ENCODE results near the gene ANKRD24.
"Not testable (repeated sequence)": the region's sequence is repeated elsewhere in the genome, so short reads cannot be mapped to it uniquely, and the experiment has no call there.

The ANKRD24 gene

DNA sequence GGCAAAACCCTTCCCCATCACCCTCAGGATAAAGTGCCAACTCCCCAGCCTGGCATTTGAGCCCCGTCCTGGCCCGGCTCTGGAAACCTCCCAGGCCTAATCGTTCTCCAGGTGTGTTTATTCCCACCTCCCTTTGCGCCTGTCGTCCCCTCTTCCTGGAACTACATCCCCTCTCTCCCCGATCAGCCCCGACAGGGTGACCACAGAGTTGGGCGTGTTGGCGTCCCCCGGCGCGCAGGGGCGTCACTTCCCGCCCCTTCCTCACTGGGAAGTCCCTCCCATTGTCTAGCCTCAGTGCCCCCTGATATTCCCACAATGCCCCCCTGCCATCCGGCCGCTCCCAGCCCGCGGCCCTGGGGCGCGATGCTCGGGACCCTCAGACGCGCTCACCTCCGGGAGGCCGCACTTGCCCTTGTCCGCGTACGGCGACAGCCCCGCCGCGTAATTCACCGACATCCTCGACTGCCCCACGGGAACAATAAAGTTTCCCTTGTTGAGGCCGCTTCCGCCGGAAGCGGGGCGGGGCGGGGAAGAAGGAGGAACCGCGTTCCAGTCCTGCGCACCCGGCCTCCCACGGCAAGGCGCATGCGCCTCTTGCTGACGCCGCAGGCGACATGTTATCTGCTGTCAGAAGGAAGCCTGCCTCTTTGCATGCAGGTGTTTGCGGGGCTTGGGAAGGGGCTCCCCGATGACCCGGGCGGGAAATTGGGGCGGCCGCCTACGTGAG lies at the start of gene ANKRD24, which contains the start of gene SIRT6:
ANKRD24 (plus strand) TSS at position 606 of the 727 bp plus-strand sequence. CDS start 3,737 bp downstream, outside the sequence.
SIRT6 (minus strand) TSS at position 480 of the 727 bp plus-strand sequence; CDS start at position 456, 24 bp downstream.
- peak; percentile 97 for DNase-seq (ENCODE audit: low spot score)

DNA sequence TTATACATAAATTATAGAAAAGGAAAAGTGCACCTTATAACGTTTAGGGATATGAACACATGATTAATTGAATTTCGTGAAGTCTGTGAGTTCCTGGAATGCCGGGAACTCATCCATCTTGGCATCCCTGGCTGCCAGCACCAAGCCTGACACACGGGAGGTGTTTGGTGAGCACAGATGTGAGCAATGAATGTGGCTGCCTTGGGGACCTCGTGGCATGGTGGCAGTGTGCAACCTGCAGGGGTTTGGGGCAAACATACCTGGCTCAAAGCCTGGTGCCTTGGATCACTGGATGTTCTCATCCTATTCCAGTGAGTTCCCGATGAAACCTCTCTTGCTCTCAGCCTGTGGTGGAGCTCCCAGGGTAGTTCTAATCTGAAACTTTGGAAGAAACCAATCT lies 48.1 kb upstream of the ANKRD24 start:
- no peak for DNase-seq (ENCODE audit: low spot score)

DNA sequence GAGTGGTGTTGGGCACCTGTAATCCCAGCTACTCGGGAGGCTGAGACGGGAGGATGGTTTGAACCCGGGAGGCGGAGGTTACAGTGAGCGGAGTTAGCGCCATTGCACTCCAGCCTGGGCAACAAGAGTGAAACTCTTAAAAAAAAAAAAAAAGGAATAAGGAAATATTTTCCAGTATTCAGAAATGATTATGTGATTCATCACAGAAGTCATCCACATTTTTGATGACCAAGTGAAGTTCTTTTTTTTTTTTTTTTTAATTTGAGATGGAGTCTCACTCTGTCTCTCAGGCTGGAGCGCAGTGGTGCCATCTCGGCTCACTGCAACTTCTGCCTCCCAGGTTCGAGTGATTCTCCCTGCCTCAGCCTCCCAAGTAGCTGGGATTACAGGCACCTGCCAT lies 47.1 kb upstream of the ANKRD24 start:
- DNase-seq (ENCODE audit: low spot score), result not testable (repeated sequence)

DNA sequence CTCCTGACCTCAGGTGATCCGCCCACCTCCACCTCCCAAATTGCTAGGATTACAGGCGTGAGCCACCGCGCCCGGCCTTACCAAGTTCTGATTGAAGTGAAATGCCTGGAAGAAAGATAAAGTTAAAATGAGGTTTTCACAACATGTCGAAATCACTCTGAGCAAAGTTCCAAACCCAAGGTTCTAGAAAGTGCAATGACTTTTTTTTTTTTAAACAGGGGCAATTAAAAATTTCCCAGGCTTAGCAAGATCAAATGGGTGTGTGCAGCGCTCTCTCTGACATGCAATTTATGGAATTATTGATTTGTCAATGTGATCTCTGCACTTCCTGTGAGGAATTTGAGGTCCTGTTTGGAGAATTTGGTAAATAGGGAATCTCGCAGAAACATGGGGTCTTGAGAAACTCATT lies 45.8 kb upstream of the ANKRD24 start:
- no peak for DNase-seq (ENCODE audit: low spot score)

DNA sequence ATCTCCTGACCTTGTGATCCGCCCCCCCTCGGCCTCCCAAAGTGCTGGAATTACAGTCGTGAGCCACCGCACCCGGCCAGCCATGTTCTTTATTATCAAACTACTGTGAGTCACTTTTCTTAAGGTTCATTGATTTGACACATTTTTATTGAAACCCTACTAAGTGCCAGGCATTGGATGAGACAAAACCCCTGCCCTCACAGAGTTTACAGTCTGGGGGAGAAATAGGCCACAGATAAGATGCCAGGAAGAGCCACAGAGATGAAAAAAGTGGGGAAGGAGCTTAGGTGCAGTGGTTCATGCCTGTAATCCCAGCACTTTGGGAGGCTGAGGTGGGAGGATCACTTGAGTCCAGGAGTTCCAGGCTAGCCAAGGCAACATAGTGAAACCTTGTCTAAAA lies 44.0 kb upstream of the ANKRD24 start:
- no peak for DNase-seq (ENCODE audit: low spot score)

DNA sequence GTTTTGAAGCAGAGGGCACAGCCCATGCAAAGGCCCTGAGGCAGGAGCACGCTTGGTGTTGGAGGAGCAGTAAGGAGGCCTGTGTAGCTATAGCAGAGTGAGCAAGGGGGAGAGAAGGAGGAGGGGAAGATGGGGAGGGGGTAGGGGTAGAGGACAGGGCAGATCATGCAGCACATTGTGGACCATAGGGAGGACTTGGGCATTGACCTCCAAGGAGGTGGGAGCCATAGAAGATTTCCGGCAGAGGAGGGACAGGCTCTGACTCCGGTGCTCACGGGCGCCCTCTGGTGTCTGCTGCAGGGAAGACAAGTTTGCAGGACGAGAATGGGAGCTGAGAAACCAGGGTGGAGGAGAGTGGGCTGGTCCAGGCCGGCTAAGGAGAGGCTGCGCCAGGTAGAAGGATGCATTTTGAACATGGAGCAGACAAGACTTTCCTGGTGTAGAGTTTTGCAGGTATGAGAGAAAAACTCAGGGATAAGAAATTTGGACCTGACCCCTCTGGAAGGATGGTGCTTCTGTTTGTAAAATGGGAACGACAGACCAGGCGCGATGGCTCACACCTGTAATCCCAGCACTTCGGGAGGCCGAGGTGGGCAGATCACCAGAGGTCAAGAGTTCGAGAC lies 42.8 kb upstream of the ANKRD24 start:
- peak; percentile 88 for DNase-seq (ENCODE audit: low spot score)

DNA sequence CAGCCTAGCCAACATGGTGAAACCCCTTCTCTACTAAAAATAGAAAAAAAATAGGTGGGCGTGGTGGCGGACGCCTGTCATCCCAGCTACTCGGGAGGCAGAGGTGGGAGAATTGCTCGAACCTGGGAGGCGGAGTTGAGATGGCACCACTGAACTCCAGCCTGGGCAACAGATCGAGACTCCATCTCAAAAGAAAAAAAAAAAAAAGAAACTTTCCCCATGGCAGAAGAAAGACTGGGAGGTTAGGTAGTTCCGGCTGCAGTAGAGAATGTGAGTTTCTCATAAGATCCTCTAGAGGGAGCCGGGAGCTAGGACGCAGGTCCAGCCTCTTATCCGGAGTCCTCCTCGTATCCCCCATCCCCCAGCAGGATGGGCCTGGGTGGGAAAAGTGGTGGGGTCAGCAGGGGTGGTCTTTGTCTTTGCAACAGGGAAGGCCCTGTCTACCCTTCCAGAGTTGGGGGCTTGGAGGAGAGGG lies 42.2 kb upstream of the ANKRD24 start:
- DNase-seq (ENCODE audit: low spot score), result peak; percentile 45

DNA sequence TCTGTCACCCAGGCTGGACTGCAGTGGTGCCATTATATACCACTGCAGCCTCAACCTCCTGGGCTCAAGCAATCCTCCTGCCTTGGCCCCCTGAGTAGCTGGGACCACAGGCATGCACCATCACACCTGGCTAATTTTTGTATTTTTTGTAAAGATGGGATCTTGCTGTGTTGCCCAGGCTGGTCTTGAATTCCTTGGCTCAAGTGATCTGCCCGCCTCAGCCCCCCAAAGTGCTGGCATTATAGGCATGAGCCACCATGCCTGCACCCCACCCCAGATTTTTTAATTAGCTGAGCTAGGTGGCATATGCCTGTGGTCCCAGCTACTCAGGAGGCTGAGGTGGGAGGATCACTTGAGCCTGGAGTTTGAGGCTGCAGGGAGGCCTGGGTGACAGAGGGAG lies 39.6 kb upstream of the ANKRD24 start:
- not testable (repeated sequence) for DNase-seq (ENCODE audit: low spot score)

DNA sequence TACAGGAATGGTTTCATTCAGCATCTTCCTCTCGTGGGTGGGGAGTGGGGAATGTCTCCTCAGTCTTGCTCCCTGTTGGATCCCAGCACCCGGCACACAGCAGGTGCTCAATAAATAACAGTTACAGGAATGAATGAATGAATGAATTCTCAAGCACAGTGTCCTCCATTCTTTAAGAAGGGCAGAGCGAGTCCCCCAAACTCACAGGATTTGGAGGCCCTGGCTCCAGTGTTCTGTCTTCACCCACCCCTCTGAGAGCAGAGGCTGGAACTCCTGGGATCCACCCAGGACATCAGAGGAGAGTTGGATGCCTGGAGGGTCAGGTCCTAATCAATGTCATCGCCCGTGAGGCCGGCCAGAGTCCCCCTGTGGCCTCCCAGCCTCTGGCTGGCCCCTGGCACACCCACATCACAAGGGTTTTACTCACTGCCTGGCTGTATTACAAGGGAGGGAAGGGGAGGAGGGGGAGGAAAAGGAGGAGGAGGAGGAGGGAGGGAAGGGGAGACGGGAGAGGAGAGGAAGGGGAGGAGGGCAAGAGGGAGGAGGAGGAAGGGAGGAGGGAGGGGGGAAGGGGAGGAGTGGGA lies 37.7 kb upstream of the ANKRD24 start:
- no peak for DNase-seq (ENCODE audit: low spot score)

DNA sequence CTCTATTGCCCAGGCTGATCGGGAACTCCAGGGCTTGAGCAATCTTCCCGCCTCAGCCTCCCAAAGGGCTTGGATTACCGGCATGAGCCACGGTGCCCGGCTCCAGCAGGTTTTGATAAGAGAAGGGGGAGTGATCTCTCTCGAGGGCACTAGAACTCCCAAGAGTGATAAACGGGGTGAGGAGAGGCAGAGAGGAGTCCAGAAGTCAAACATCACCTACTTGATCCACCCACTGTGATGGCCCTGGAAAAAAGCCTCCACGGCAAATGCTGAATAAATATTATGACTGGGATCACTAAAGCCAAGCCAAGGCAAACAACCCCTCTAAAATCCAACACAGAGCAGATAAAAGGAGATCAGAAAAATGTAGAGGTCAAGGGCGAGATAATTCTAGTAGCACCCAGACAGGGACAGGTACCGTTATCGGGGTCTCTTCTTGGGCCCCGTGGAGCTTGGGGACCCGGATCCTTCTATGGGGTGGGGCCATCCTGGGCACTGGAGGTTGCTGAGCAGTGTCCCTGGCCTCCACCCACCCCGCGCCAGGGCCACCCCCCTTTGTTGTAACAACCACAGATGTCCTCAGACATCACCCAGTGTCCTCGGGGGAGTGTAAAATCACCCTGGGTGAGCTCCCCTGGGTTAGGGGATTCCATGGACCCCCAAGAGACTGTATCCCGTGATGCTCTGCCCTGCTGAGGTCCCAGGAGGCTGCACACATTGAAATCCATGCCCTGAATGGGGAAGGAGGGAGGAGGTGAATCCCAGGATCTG lies 32.8 kb upstream of the ANKRD24 start:
- no peak for DNase-seq (ENCODE audit: low spot score)

DNA sequence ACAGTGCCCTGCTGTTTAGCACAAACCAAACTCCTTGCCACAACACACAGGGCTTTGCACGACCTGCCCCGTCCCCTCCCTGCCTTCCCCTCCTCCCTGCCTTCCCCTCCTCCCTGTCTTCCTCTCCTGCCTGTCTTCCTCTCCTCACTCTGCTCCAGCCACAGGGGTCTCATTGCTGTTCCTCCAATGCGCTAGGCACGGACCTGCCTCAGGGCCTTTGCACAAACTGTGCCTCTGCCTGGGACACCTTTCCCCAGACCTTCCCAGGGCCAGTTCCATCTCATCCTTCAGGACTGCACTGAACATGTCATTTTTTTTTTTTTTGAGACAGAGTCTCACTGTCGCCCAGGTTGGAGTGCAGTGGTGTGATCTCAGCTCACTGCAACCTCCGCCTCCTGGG lies 30.9 kb upstream of the ANKRD24 start:
- DNase-seq (ENCODE audit: low spot score), result no peak

DNA sequence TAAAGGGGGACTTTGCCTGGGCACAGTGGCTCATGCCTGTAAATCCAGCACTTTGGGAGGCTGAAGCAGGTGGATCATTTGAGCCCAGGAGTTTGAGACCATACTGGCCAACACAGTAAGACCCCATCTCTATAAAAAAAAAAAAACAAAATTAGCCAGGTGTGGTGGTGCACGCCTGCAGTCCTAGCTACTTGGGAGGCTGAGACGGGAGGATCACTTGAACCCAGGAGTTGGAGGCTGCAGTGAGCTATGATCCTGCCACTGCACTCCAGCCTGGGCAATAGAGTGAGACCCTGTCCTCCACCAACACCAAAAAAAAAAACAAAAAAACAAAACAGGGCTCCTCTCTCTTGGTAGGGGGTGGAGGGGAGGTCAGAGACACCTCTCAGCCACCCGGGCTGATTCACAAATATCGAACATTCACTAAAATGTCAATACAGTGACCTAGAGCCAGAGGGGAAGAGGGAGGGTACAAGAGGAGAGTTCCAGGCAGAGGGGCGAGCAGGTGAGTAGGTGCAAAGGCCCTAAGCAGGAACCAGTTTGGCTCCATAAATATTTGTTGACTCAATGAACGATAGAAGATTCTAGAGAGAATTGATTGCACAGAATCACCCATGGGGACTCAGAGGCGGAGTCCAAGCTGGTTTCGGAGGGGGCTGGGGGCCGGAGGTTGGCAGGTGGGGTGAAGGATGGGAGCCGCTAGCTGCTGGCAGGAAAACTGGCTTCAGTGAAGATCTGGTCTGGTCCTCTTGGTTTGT lies 30.1 kb upstream of the ANKRD24 start:
- no peak for DNase-seq (ENCODE audit: low spot score)

DNA sequence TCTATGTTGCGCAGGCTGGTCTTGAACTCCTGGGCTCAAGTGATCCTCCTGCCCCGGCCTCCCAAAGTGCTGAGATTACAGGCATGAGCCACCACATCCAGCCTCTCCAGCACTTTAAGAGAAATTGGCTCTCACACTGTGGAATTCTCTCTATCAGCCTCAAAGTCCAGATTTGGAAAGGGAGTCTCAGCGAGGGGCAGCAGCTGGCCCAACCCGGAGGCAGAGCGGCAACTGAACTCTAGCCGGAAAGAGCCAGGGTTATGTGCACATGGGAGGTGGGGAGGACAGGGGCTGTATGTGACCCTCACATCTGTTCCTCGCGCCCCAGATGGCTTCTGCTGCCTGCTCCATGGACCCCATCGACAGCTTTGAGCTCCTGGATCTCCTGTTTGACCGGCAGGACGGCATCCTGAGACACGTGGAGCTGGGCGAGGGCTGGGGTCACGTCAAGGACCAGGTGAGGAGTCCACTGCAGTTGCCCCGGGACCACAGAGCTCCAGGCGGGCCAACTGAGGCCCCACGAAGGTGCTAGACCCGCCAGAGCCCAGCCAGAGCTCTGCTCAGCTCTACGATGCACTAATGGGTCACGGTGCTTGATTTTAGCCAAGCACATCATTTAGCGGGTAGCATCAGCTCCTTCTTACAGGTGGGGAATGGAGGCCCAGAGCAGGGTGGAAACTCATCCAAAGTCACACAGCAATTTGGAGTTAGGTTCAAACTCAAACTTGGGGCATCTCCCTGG lies 27.7 kb upstream of the ANKRD24 start:
- no peak for DNase-seq (ENCODE audit: low spot score)

DNA sequence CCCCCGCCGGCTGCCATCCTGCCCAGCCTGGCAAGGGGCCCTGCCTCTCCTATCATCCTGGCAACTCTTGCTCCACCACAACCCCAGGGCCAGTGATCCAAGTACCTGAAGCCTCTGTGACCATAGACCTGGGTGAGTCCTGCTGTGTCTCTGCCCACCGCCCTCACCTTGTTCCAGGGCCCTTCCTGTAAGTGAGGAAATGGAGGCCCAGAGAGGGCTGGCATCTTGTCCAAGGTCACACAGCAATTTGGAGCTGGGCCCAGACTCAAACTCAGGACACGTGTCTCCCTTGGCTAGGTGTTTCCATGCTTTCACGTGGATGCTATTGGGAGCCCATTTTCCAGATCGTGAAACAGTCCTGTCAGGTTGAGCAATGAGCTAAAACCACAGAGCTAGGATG lies 25.3 kb upstream of the ANKRD24 start:
- DNase-seq (ENCODE audit: low spot score), result no peak

DNA sequence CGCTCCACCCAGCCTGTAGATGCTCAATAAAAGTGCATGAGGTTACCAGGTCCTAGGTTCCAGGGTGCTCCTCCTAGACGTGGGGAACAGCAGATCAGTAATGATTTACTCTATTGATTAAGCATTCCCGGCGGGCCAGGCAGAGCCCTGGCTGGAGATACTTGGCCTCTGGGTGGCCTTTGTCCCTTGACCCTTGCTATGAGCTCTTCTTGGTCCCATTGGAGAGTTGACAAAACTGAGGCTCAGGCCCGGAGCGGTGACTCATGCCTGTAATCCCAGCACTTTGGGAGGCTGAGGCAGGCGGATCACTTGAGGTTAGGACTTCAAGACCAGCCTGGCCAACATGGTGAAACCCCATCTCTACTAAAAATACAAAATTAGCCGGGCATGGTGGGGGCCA lies 24.5 kb upstream of the ANKRD24 start:
- not testable (repeated sequence) for DNase-seq (ENCODE audit: low spot score)

DNA sequence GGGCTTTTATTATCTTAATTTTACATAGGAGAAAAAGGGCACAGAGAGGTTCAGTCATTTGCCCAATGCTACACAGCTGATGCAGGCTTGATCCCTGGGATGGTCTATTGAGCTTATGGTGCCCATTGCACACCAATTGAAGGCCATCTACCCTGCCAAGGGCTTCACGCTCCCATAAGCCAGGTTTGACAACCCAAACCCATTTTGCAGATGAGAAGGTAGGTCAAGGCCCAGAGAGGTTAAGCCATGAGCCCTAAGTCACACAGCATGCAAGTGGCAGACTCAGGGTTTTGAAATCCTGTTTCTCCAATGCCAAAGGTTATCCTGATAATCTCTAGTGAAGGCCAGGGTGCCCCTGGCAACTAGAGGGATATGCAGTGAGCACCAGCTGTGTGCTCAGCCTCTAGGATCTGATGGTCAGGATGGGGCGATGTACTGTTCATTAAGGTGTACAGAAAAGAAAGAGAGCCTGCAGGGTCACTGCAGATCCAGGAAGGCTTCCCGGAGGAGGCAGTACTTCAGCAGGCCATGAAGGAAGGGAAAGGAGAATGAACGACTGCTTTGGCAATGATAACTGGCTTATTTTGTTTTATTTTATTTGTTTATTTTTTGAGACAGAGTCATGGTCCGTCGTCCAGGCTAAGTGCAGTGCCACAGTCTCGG lies 20.9 kb upstream of the ANKRD24 start:
- no peak for DNase-seq (ENCODE audit: low spot score)

DNA sequence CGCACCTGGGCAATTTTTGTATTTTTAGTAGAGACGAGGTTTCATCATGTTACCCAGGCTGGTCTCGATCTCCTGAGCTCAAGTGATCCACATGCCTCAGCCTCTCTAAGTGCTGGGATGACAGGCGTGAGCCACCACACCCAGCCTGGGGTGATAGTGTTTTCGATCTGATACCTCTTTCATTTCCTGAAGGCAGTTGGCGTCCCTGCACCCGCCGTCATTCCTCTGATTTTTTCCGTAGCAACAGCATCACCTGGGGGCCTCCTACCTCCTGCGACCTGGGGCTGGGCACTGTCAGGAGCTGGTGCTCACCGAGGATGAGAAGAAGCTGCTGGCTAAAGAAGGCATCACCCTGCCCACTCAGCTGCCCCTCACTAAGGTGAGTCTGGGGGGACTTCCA lies 18.2 kb upstream of the ANKRD24 start:
- no peak for DNase-seq (ENCODE audit: low spot score)

DNA sequence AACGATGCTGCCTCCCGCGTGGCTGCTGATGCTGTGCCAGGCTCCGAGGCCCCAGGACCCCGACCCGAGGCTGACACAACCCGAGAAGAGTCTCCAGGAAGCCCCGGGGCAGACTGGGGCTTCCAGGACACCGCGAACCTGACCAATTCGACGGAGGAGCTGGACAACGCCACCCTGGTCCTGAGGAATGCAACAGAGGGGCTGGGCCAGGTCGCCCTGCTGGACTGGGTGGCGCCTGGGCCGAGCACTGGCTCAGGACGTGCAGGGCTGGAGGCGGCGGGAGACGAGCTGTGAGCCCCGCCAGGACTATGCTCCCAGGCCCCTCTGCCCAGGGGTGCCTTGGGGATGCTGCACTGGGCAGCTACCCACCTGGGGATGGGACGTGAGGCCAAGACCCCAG lies 10.8 kb upstream of the ANKRD24 start:
- DNase-seq (ENCODE audit: low spot score), result no peak

DNA sequence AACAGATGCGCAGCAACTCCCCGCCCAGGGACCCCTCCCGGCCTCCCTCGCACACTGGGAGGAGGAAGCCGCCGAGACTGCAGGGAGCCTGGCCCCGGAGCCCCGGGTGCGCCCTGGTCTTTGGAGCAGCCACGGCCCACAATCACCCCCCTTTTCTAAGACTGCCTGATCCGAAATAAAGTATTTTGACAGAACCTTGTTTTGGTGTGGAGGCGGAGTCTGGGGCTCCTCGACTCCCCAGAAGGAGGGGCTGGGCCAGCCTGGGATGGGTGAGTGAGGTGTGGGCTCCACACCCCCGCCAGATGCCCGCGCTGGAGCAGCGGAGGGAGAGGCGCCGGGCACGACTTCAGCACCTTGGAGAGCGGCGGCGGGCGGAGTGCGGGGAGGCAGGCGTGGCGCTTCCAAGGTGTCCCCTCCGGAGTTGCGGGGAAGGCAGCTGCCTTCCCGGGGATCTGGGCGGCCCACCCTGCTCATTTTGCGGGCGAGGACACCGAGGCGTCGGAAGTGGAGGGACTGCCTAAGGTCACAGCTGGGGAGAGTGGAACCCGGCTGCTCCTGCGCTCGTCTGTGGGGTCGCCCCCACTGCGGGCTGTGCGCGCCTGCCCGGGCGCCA lies 9.5 kb upstream of the ANKRD24 start:
- peak; percentile 59 for DNase-seq (ENCODE audit: low spot score)
